ES-I3 (cell line): ENCODE measurements around the gene TSHZ3.

ENCODE experiments used
- H3K36me3 ChIP-seq: 2 replicates; pipeline ENCODE4 v1.6.1; 2013; ENCODE audit warnings: mild to moderate bottlenecking, low read length, control low read depth, moderate library complexity; ENCODE audit not compliant: insufficient read depth
- H3K4me1 ChIP-seq: 2 replicates; pipeline ENCODE4 v1.6.1; 2013; ENCODE audit warnings: mild to moderate bottlenecking, control low read depth, low read length; ENCODE audit not compliant: insufficient read depth
- H3K9ac ChIP-seq: 2 replicates; pipeline ENCODE4 v1.6.1; 2013; ENCODE audit warnings: low read depth, mild to moderate bottlenecking, low read length, moderate library complexity
- H3K9me3 ChIP-seq: 2 replicates; pipeline ENCODE4 v1.6.1; 2013; ENCODE audit warnings: mild to moderate bottlenecking, low read length, moderate library complexity; ENCODE audit not compliant: control insufficient read depth, insufficient read depth

TSHZ3 gene

DNA sequence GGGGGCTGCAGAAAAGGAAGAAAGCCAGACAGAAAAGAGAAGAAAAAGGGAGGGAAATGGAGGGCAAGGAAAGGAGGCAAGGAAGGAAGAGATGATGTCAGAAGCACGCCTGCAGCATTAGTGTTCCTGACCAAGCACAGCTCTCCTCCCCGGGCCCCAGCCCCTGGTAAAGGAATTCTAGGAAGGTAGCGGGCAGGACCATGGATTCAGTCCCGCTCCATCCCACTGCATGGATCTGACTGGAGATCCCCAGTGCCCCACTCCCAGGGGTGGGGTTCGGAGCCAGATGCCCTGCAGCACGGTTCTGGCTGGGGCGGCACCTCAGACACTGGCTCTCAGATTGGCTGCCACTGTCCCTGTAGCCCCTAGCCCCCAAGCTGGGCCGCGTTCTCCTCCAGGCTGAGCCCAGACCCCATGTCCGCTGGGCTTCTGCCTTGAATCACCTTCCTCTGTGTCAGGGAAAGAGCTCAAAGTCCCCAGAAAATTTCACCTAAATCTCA lies 59.8 kb downstream of the TSHZ3 start:
- H3K36me3 ChIP-seq = no peaks in the 10 kb centered on the region
- H3K9me3 ChIP-seq = no peaks in the 10 kb centered on the region

DNA sequence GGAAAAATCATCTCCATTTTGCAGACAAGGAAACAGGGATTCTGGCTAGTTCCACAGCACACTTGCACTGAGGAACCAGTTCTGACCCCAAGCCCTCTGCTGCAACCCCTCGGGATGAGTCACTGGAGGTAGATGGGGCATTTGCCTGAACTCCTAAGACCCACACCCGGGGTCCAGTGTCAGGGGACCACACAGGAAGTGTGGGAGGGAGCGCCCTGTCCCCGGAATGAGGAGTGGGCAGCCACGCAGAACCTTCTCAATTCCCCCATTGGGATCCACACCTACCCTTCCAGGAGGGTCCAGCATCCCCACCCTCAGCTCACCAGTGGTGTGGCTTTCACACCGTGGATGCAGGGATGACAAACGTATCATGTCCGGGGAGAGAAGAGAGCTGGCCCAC lies 62.7 kb downstream of the TSHZ3 start:
- no peaks in the 10 kb centered on the region for H3K4me1 ChIP-seq
- no peak overlapping the region for H3K9ac ChIP-seq
- H3K36me3 ChIP-seq = no peaks in the 10 kb centered on the region
- H3K9me3 ChIP-seq = no peaks in the 10 kb centered on the region

More for the DNA sequence above, 59.8 kb downstream of the TSHZ3 start:
- no peak overlapping the region for H3K9ac ChIP-seq
- H3K4me1 ChIP-seq = no peaks in the 10 kb centered on the region

- Histone ChIP-seq H3K9ac (no peak overlapping the region), H3K4me1 (no peaks in the 10 kb centered on the region), H3K9me3 (no peaks in the 10 kb centered on the region), H3K36me3 (no peaks in the 10 kb centered on the region)
Measured at GRCh38 chr19:31285744-31286143, 63.5 kb downstream of the TSHZ3 start.

DNA sequence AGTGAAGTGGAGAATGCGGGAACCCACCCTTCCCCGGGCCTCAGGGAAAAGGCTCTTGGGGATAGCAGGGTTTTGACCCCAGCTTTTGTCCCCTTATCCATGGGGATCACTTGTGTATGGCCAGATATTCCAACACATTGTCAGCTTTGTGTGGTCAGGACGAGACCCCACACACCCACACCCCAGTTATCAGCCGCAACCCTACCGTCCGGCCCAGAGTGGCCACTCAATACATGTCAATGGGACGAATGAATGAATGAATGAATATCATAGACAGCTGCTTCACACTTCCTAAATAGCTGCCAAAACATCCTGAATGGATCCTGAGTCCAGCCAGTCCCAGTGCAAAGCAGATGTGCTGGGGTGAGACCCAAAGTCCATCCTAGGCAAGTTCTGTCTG lies 64.6 kb downstream of the TSHZ3 start:
- no peaks in the 10 kb centered on the region for H3K4me1 ChIP-seq
- no peaks in the 10 kb centered on the region for H3K36me3 ChIP-seq
- no peaks in the 10 kb centered on the region for H3K9me3 ChIP-seq

GRCh38 chr19:31283701-31284100 lies 65.5 kb downstream of the TSHZ3 start:
- Histone ChIP-seq H3K9ac (no peak overlapping the region), H3K36me3 (no peaks in the 10 kb centered on the region), H3K9me3 (no peaks in the 10 kb centered on the region), H3K4me1 (no peaks in the 10 kb centered on the region)

More for the DNA sequence above, 64.6 kb downstream of the TSHZ3 start:
- no peak overlapping the region for H3K9ac ChIP-seq

- H3K9me3 ChIP-seq = no peaks in the 10 kb centered on the region
- no peaks in the 10 kb centered on the region for H3K4me1 ChIP-seq
Measured at GRCh38 chr19:31282346-31282745, 66.9 kb downstream of the TSHZ3 start.

GRCh38 chr19:31280287-31281006 lies 68.8 kb downstream of the TSHZ3 start:
- Histone ChIP-seq H3K9ac (no peak overlapping the region), H3K36me3 (peaks cover 5% of the 10 kb centered on the region; the same call in 1 of the 2 replicates), H3K4me1 (no peaks in the 10 kb centered on the region), H3K9me3 (no peaks in the 10 kb centered on the region)

More at GRCh38 chr19:31282346-31282745, 66.9 kb downstream of the TSHZ3 start:
- H3K36me3 ChIP-seq = 0 out of 2 replicates have a peak, but pooled peaks cover 5% of the 10 kb centered on the region
- H3K9ac ChIP-seq = no peak overlapping the region

GRCh38 chr19:31279436-31279765 lies 69.8 kb downstream of the TSHZ3 start:
- no peaks in the 10 kb centered on the region for H3K4me1 ChIP-seq
- H3K9me3 ChIP-seq = no peaks in the 10 kb centered on the region
- no peak overlapping the region for H3K9ac ChIP-seq
- peaks cover 5% of the 10 kb centered on the region; the same call in 1 of the 2 replicates for H3K36me3 ChIP-seq

- no peak overlapping the region for H3K9ac ChIP-seq
- H3K9me3 ChIP-seq = no peaks in the 10 kb centered on the region
- H3K4me1 ChIP-seq = no peaks in the 10 kb centered on the region
- peaks cover 5% of the 10 kb centered on the region; the same call in 1 of the 2 replicates for H3K36me3 ChIP-seq
Measured at GRCh38 chr19:31278555-31279435, 70.4 kb downstream of the TSHZ3 start.

- Histone ChIP-seq H3K9ac (no peak overlapping the region), H3K36me3 (peaks cover 5% of the 10 kb centered on the region; the same call in 1 of the 2 replicates), H3K4me1 (no peaks in the 10 kb centered on the region), H3K9me3 (no peaks in the 10 kb centered on the region)
Measured at GRCh38 chr19:31277516-31277915, 71.7 kb downstream of the TSHZ3 start.

DNA sequence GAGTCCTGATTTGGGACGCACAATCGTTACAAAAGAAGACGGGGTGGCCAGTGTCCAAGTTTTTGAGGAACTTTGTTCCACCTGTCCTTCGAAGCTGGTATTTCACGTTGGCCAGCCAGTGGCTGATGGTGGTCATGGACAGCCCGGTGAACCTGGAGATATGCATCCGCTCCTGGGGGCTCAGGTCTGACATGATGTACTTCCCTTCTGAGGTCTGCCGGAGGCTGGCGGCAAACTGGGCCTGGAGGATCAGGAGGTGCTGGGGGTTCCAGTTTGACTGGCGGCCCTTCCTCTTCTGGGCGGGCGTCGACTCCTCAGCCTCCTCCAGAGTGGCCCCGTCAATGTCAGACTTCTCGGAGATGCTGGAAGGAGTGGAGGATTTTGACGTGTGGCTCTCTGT lies 72.4 kb downstream of the TSHZ3 start:
- no peaks in the 10 kb centered on the region for H3K4me1 ChIP-seq
- no peak overlapping the region for H3K9ac ChIP-seq
- H3K9me3 ChIP-seq = no peaks in the 10 kb centered on the region
- H3K36me3 ChIP-seq = peaks cover 5% of the 10 kb centered on the region; the same call in 1 of the 2 replicates

DNA sequence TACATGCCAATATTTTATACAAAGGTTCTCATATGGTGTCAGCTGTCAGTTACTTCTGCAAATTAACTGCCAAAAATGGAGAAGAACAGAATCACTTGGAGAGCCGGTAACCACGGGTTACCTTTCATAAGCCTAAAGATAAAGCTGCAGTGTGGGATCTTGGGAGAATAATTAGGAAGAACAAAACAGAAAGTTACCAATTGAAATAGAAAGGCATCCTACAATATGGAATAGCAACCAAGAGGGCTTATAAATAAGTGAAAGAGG lies 74.2 kb downstream of the TSHZ3 start:
- Histone ChIP-seq H3K9ac (no peak overlapping the region), H3K36me3 (peaks cover 5% of the 10 kb centered on the region; the same call in 1 of the 2 replicates), H3K9me3 (no peaks in the 10 kb centered on the region), H3K4me1 (no peaks in the 10 kb centered on the region)

- Histone ChIP-seq H3K4me1 (no peaks in the 10 kb centered on the region), H3K9ac (no peak overlapping the region), H3K9me3 (no peaks in the 10 kb centered on the region), H3K36me3 (peaks cover 5% of the 10 kb centered on the region; the same call in 1 of the 2 replicates)
Measured at GRCh38 chr19:31274251-31275067, 74.8 kb downstream of the TSHZ3 start.

DNA sequence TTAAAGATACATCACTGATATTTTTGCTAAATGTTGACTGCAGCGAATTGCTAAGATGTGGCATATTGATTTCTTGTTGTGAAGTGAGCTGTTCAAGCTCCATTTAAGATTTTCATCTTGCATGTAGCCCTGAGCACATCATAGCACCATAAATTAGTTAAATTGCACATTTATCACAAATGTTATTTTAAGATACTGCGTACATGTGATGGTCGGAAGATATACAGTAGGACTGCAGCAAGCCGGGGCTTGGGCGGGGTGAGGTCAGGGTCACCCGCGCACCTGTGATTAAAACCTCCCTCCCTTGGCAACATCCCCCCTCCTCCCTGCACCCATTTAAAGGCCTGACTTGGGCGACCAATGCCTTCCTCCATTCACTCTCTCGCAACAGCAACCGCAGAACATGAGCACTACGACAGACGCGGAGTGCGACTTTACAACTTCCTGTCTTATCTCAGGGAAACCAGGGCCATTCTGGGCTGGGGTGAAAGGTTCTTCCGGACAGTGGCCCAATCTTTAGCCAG lies 76.6 kb downstream of the TSHZ3 start:
- Histone ChIP-seq H3K36me3 (no peaks in the 10 kb centered on the region; the same call in 1 of the 2 replicates), H3K9me3 (no peaks in the 10 kb centered on the region), H3K9ac (no peak overlapping the region), H3K4me1 (no peaks in the 10 kb centered on the region)
